GM21381 (cell line): ENCODE results near the gene DCPS.
A peak's percentile ranks its signal among the peaks of the same experiment; 100 is the strongest.
"Not testable (repeated sequence)": the region's sequence is repeated elsewhere in the genome, so short reads cannot be mapped to it uniquely, and the experiment has no call there.

Experiments
- ATAC-seq: cut with Tn5 transposase; IDR thresholded peaks from one replicate; pipeline ENCODE4 v1.9.1; 2021; ENCODE audit warnings: mild to moderate bottlenecking, moderate library complexity; ENCODE audit not compliant: unreplicated experiment

The DCPS gene

GRCh38 chr11:126378763-126379162, 74.9 kb downstream of the DCPS start:
- ATAC-seq = no peak

- ATAC-seq = no peak
Observed at GRCh38 chr11:126380909-126381308, 77.0 kb downstream of the DCPS start.

GRCh38 chr11:126381960-126382359, 78.1 kb downstream of the DCPS start:
- ATAC-seq = not testable (repeated sequence)

GRCh38 chr11:126382641-126383040, 78.8 kb downstream of the DCPS start:
- not testable (repeated sequence) for ATAC-seq

GRCh38 chr11:126383339-126384335, 79.8 kb downstream of the DCPS start:
- no peak for ATAC-seq

GRCh38 chr11:126384449-126385070, 80.7 kb downstream of the DCPS start:
- ATAC-seq = no peak

GRCh38 chr11:126385991-126386728, 82.3 kb downstream of the DCPS start:
- ATAC-seq = no peak

GRCh38 chr11:126386729-126387071, 82.8 kb downstream of the DCPS start:
- ATAC-seq = not testable (repeated sequence)

- no peak for ATAC-seq
Observed at GRCh38 chr11:126387857-126388256, 84.0 kb downstream of the DCPS start.

- no peak for ATAC-seq
Observed at GRCh38 chr11:126390272-126390867, 86.5 kb downstream of the DCPS start.

GRCh38 chr11:126391286-126391954, 87.6 kb downstream of the DCPS start:
- no peak for ATAC-seq

GRCh38 chr11:126391970-126392632, 88.2 kb downstream of the DCPS start:
- peak; percentile 84 for ATAC-seq

GRCh38 chr11:126392633-126393013, 88.8 kb downstream of the DCPS start:
- peak; percentile 36 for ATAC-seq

- no peak for ATAC-seq
Observed at GRCh38 chr11:126393143-126393542, 89.3 kb downstream of the DCPS start.

GRCh38 chr11:126394036-126394435, 90.2 kb downstream of the DCPS start:
- no peak for ATAC-seq

GRCh38 chr11:126394634-126395072, 90.8 kb downstream of the DCPS start:
- ATAC-seq = not testable (repeated sequence)
